Smooth muscle cell (in vitro differentiated cells): ENCODE measurements around the gene TLL2. TPM values are rescaled to one million over a fixed set of nuclear protein-coding genes. Genes with fewer than 3 reads are reported as not detected.

Source experiments
- DNase-seq: peaks from one replicate; lab custom pipeline; 2025; ENCODE audit not compliant: unreplicated experiment; lab: John Stamatoyannopoulos, UW
- H2AFZ ChIP-seq: fragments of 200-600 bp; sonication (generic); 2 replicates; pipeline ENCODE4 v1.6.0; 2016; ENCODE audit warnings: antibody characterized with exemption, low read depth, mild to moderate bottlenecking
- H3F3A ChIP-seq: fragments of 200-600 bp; sonication (generic); 2 replicates; pipeline ENCODE4 v1.6.0; 2017; ENCODE audit warnings: antibody characterized with exemption, low read depth
- H3K27ac ChIP-seq: fragments of 200-600 bp; sonication (generic); 2 replicates; pipeline ENCODE4 v1.5.1; 2016; ENCODE audit warnings: low read depth, mild to moderate bottlenecking
- H3K27me3 ChIP-seq: fragments of 200-600 bp; sonication (generic); 2 replicates; pipeline ENCODE4 v1.6.1; 2016; ENCODE audit warnings: low read depth, mild to moderate bottlenecking
- H3K36me3 ChIP-seq: fragments of 200-600 bp; sonication (generic); 2 replicates; pipeline ENCODE4 v1.5.1; 2016; ENCODE audit warnings: low read depth
- H3K4me1 ChIP-seq: fragments of 200-600 bp; sonication (generic); 2 replicates; pipeline ENCODE4 v1.5.1; 2016; ENCODE audit warnings: low read depth
- H3K4me2 ChIP-seq: fragments of 200-600 bp; sonication (generic); 2 replicates; pipeline ENCODE4 v1.6.0; 2016; ENCODE audit warnings: mild to moderate bottlenecking
- H3K4me3 ChIP-seq: fragments of 200-600 bp; sonication (generic); 2 replicates; pipeline ENCODE4 v1.5.1; 2016; ENCODE audit warnings: mild to moderate bottlenecking
- H3K79me2 ChIP-seq: fragments of 200-600 bp; sonication (generic); 2 replicates; pipeline ENCODE4 v1.6.0; 2016; ENCODE audit warnings: low read depth, mild to moderate bottlenecking
- H3K9ac ChIP-seq: fragments of 200-600 bp; sonication (generic); 2 replicates; pipeline ENCODE4 v1.6.0; 2016; ENCODE audit warnings: low read depth
- H3K9me3 ChIP-seq: fragments of 200-600 bp; sonication (generic); replicated peaks from 2 replicates; pipeline ENCODE4 v1.5.1; 2016; ENCODE audit warnings: low read depth
- H4K20me1 ChIP-seq: fragments of 200-600 bp; sonication (generic); 2 replicates; pipeline ENCODE4 v1.6.0; 2016; ENCODE audit warnings: low read depth
- CTCF ChIP-seq: fragments of 200-600 bp; sonication (generic); IDR thresholded peaks from 2 replicates; pipeline ENCODE4 v1.5.1; 2017; ENCODE audit warnings: borderline replicate concordance, mild to moderate bottlenecking, antibody characterized with exemption; ENCODE audit not compliant: insufficient read depth, poor library complexity, severe bottlenecking
- WGBS: methylation state at CpG from one replicate; pipeline ENCODE4 v1.1.7; 2016; ENCODE audit warnings: low lambda C conversion rate; 5-methylcytosine and 5-hydroxymethylcytosine counted together
- polyA plus RNA-seq: library from polyadenylated mRNA; unstranded; fragments of >200 nt; fragmentation: Nextera tagmentation; extraction: Ambion mirVana; gene quantifications from 2 replicates; pipeline ENCODE4 v1.2.1, GENCODE V29; 2016
- total RNA-seq: library from RNA; depleted of rRNA; stranded (reverse); fragments of >200 nt; gene quantifications from 2 replicates; pipeline ENCODE4 v1.2.3, GENCODE V29; 2014

Gene TLL2
- total and polyA plus RNA-seq, 2 experiments from 2014 or later, result 0.18 TPM; not detected in 1

DNA sequence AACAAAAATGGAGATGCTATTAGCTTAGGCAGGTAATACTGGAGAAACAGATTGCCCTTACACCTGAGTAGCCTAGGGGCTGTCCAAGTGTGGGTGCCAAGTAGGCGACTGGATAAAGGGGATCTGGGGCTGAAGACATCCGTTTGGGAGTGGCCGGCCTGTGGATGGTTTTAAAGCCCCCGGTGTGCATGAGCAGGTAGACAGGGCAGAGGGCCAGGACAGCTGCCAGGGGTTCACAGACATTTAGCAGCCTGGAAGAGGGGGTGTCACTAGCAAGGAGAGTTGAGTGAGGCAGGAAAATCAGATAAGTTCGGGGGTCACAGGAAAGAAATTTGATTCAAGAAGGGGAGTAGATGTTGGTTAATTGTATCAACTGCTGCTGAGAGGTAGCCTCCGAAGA is 153.4 kb downstream of the TLL2 start:
- no peak overlapping the region for H3K9ac ChIP-seq
- H3K27me3 ChIP-seq, result peaks cover 3% of the 10 kb centered on the region
- peaks cover 2% of the 10 kb centered on the region for H3K4me1 ChIP-seq
- H2AFZ ChIP-seq, result no peak overlapping the region
- H3K27ac ChIP-seq, result no peak overlapping the region
- H4K20me1 ChIP-seq, result no peaks in the 10 kb centered on the region
- H3K4me3 ChIP-seq, result no peak overlapping the region
- TF ChIP-seq CTCF, result no peak
- H3F3A ChIP-seq, result no peaks in the 10 kb centered on the region
- WGBS, result 90% methylated on average over 6 of the region's 6 CpGs
- DNase-seq, result no peak
- H3K4me2 ChIP-seq, result no peak overlapping the region
- H3K9me3 ChIP-seq, result no peaks in the 10 kb centered on the region
- no peaks in the 10 kb centered on the region for H3K79me2 ChIP-seq
- no peaks in the 10 kb centered on the region for H3K36me3 ChIP-seq

DNA sequence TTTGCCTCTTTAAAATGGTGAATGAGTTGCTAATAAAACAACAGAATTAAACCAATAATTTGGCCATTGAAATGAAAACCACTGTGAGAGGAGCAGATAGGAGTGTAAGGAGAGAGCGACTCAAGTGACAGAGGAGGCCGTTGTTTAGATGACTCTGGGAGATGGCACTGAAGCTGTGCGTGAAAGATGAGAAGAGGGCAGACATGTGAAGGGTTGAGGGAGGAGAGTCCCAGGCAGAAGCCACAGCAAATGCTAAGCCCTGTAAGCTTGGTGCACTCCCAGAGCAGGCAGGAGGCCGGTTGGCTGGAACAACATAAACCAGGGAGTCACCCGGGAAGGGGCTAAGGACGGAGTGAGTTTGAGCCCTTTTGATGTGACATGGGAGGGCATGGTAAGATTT is 154.1 kb downstream of the TLL2 start:
- no peak for DNase-seq
- 90% methylated on average over 6 of the region's 6 CpGs for WGBS
- no peak for TF ChIP-seq CTCF
- H3K4me1 ChIP-seq, result no peaks in the 10 kb centered on the region
- H3K4me3 ChIP-seq, result no peak overlapping the region
- no peaks in the 10 kb centered on the region for H3K79me2 ChIP-seq
- H3K27ac ChIP-seq, result no peak overlapping the region
- no peak overlapping the region for H2AFZ ChIP-seq
- no peaks in the 10 kb centered on the region for H3F3A ChIP-seq
- H3K27me3 ChIP-seq, result peaks cover 5% of the 10 kb centered on the region
- no peak overlapping the region for H3K9ac ChIP-seq
- no peaks in the 10 kb centered on the region for H3K36me3 ChIP-seq
- H3K4me2 ChIP-seq, result no peak overlapping the region
- no peaks in the 10 kb centered on the region for H4K20me1 ChIP-seq
- H3K9me3 ChIP-seq, result no peaks in the 10 kb centered on the region

GRCh38 chr10:96358851-96359540 is 154.7 kb downstream of the TLL2 start, which contains the start of gene OPALIN:
Gene OPALIN, minus strand, starts transcription at chr10:96359002. Its CDS starts 106 bp downstream, at chr10:96358896.
- no peaks in the 10 kb centered on the region for H3K79me2 ChIP-seq
- no peak within 1 kb of the TSS for H2AFZ ChIP-seq
- no peaks in the 10 kb centered on the region for H3F3A ChIP-seq
- H3K9ac ChIP-seq, result no peak within 1 kb of the TSS
- no peak within 1 kb of the TSS for H3K27ac ChIP-seq
- no peak within 1 kb of the TSS for H3K4me2 ChIP-seq
- no peaks in the 10 kb centered on the region for H3K4me1 ChIP-seq
- 83% methylated on average over 7 of the region's 7 CpGs for WGBS
- H3K27me3 ChIP-seq, result peaks cover 5% of the 10 kb centered on the region
- H3K36me3 ChIP-seq, result no peaks in the 10 kb centered on the region
- no peak for DNase-seq
- H4K20me1 ChIP-seq, result no peaks in the 10 kb centered on the region
- H3K4me3 ChIP-seq, result no peak within 1 kb of the TSS
- no peak for TF ChIP-seq CTCF
- no peaks in the 10 kb centered on the region for H3K9me3 ChIP-seq

DNA sequence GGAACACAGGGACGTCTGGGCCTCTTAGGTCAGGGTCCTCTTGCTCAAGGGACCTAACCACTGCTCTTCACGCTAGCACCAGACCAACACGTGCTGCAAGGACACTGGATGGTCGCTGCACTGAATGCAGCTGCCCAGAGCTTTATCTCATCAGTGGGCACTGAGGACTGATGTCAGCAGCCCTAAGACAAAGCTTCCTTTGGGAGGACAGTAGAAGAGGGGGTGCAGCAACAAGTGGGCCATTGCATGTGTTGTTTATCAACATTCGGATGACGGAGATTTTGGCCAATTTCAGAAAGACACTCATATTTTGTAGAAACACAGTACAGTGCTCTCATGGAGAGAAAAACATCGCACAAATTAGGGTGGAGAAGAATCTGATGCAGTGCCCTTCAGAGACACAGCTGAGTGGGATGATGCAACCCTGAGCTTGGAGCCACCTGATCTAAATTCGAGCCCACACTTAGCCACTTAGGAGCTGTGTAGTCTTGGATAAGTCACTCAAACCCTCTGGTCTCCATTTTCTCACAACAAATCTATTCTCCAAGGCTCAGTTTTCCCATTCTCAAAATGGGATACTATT is 156.6 kb downstream of the TLL2 start:
- H3K79me2 ChIP-seq, result no peaks in the 10 kb centered on the region
- no peaks in the 10 kb centered on the region for H4K20me1 ChIP-seq
- H3K27me3 ChIP-seq, result peaks cover 5% of the 10 kb centered on the region
- TF ChIP-seq CTCF, result no peak
- no peak overlapping the region for H3K4me2 ChIP-seq
- WGBS, result 75% methylated on average over 8 of the region's 8 CpGs
- H3F3A ChIP-seq, result no peaks in the 10 kb centered on the region
- no peak for DNase-seq
- no peaks in the 10 kb centered on the region for H3K4me1 ChIP-seq
- H3K9me3 ChIP-seq, result no peaks in the 10 kb centered on the region
- H3K9ac ChIP-seq, result no peak overlapping the region
- H3K27ac ChIP-seq, result no peak overlapping the region
- no peak overlapping the region for H3K4me3 ChIP-seq
- no peak overlapping the region for H2AFZ ChIP-seq
- H3K36me3 ChIP-seq, result no peaks in the 10 kb centered on the region
